DMS 273 (cell line): Measurements from ENCODE around the gene PRM3.

Experiments used
- DNase-seq: peaks from one replicate; lab custom pipeline; 2025; ENCODE audit not compliant: unreplicated experiment; lab: John Stamatoyannopoulos, UW

PRM3 gene

GRCh38 chr16:11272921-11273720 is at the start of gene PRM3:
TSS of gene PRM3 (minus strand) at chr16:11273629. CDS start at chr16:11273595, 34 bp downstream.
- no peak for DNase-seq

GRCh38 chr16:11322823-11323222 is 49.4 kb upstream of the PRM3 start:
- DNase-seq: no peak

- no peak for DNase-seq
Observed at GRCh38 chr16:11321662-11322061, 48.2 kb upstream of the PRM3 start.

DNA sequence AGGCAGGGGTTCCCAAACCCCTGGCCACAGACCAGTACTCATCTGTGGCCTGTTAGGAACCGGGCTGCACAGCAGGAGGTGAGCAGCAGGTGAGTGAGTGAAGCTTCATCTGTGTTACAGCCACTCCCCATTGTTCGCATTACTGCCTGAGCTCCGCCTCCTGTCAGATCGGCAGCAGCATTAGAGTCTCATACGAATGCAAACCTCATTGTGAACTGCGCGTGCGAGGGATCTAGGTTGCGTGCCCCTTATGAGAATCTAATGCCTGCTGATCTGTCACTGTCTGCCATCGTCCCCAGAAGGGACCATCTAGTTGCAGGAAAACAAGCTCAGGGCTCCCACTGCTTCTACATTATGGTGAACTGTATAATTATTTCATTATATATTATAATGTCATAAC is 46.7 kb upstream of the PRM3 start:
- no peak for DNase-seq

DNA sequence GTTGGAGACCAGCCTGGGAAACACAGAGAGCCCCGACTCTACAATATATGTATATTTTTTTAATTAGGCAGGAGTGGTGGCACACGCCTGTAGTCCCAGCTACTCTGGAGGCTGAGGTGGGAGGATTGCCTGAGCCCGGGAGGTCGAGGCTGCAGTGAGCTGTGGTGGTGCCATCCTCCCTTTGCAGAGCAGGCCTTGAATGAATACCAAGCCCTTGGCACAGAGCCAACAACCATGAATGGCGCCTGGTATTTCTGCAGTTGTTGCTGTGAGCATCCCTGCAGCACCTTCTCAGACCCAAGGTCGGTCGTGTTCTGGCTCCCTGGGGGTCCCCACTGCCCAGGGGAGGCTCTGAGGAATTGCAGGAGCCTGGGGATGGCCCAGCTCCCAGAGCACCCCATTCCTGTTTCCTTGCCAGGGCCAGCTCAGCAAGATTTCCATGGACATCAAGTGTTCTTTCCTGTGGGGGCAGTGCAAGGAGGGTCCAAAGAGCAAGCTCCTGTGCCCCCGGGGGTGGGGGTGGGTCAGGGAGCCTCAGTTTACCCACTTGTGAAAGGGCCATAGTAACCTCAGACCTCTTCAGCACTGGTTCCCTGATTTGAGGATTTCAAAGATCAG is 46.2 kb upstream of the PRM3 start:
- peak; percentile 60 for DNase-seq

DNA sequence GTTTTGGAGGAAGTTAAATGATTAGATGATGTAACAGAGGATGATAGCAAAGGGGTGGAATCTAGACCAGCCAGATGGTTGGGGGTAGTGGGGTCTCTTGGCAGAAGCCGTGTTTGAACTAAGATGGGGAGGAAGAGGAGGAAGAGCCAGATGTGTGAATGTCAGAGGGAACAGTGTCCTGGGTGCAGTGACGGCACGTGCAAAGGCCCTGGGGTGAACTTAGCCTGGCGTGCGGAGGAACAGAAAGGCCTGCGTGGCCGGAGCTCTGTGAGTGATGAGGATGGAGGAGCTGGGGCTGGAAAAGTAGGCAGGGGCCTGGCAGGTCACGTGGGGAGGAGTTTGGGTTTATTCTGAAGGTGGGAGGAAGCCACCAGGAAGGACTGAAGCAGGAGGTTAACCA is 45.4 kb upstream of the PRM3 start:
- DNase-seq: no peak

DNA sequence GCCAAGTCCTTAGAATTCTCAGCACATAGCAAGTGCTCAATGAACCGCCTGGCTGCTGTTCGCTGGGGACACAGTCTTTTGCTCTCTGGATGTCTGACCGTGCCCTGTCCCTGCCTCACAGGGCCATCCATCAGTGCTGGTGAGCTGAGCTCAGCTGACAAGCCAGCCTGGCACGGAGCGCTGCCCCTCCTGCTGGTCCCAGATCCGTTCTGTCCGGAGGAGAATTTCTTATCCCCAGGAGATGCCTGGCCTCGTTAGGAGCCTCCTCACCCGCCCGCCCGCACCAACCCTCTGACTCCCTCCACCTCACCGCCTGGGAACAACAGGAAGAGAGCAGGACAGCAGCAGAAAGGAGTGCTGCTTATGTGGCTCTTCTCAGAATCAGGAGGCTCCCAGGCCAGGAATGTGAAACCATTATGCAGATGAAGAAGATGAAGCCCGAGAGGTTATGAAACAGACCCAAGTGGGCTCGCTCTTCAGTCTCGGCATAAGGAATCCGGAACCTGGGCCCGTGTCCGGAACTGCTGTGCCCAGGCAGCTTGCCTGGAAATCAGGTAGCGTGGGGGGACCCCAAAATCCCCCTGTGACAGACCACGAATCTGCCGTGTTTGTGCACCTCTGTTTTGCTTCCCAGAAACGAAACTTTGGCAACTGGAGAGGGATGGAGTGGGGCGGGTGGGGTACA is 43.0 kb upstream of the PRM3 start:
- DNase-seq: no peak

DNA sequence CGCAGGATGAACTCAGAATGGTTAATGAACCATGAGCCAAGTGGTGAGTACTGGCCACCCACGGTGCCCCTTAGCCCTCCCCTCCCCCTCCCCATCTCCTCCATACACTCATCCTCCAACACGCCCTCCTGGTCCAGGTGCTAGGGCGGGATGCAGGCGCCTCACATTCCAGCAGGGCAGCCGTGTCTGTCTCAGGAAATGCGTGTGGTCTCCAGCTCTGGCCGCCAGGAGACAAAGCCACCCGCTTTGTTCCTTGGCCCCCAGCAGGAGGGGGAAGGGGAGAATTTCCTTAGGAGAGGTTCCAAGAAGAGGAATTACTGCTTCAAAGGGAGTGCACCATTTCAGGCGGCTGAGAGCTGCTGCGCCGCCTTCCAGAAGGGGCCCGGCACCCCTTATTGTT is 42.1 kb upstream of the PRM3 start:
- DNase-seq: no peak

DNA sequence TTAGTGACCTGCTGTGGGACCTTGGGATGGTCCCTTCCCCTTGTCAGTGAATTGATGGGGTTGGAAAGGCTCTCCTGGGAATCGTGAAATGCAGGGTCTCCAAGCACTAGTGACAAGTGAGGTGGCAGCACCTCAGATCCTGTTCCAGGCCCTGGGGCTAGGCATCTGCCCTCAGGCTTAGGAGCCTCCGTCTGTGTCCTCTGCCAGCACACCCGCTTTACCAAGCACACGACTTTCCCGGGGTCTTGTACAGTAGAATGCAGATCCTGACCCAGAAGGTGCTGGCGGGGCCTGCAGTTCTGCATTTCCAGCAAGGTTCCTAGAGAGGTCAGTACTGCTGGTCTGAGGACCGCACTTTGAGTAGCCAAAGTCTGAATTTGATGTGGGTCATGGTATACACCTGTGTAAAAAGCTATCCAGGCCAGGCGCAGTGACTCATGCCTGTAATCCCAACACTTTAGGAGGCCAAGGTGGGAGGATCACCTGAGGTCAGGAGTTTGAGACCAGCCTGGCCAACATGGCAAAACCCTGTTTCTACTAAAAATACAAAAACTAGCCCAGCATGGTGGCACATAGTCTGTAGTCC is 41.0 kb upstream of the PRM3 start:
- DNase-seq: no peak

DNA sequence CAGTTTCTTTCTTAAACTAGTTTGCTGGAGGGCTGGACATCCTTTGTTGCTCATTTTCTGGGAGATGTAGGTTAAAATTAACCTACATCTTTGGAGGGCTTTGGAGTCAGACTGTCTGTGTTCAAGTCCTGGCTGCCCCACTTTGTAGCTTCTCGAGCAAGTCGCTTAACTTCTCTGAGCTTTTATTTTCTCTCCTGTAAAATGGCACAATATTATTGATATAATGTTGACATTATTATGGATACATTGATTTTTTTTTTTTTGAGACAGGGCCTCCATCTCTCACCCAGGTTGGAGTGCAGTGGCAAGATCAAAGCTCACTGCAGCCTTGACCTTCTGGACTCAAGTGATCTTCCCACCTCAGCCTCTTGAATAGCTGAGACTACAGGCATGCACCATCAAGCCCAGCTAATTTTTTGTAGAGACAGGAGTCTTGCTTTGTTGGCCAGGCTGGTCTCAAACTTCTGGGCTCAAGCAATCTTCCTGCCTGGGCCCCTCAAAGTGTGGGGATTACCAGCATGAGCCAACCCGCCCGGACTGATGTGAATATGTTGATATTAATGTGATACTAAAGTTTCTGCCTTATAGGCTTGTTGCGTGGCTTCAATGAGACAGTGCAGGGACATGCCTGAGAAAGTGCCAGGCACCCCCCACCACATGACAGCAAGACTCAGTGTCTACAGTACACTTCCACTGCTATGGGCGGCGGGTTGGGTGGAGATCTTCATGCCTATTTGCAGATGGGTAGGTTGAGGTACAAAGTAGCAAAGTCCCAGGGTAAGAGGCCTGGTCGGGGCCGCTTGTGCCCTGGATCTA is 40.3 kb upstream of the PRM3 start:
- DNase-seq: no peak

GRCh38 chr16:11312718-11313492 is 39.5 kb upstream of the PRM3 start:
- peak; percentile 68 for DNase-seq

DNA sequence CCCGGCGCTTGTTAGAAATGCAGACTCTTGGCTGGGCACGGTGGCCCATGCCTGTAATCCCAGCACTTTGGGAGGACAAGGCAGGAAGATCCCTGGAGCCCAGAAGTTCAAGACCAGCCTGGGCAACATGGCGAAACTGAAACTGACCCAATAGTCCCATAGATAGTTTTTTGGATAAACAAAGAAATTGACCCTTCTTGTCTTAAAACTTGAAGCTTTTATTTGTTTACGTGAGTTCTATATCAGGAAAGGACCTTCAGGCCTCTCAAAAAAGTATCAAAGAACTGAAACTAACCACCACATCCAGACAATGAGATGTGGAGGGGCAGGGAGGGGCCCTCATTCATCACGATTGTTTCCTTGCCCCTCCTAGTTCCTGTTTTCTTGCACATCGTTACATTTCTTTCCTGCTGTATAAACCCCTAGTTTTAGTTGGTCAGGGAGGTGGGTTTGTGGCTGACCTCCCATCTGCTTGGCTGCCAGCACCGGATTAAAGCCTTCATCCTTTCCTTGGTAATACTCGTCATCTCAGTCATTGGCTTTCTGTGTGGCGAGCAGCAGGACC is 37.6 kb upstream of the PRM3 start:
- DNase-seq: no peak

GRCh38 chr16:11310634-11310977 is 37.2 kb upstream of the PRM3 start:
- no peak for DNase-seq

- DNase-seq: no peak
Observed at GRCh38 chr16:11309895-11310633, 36.6 kb upstream of the PRM3 start.

DNA sequence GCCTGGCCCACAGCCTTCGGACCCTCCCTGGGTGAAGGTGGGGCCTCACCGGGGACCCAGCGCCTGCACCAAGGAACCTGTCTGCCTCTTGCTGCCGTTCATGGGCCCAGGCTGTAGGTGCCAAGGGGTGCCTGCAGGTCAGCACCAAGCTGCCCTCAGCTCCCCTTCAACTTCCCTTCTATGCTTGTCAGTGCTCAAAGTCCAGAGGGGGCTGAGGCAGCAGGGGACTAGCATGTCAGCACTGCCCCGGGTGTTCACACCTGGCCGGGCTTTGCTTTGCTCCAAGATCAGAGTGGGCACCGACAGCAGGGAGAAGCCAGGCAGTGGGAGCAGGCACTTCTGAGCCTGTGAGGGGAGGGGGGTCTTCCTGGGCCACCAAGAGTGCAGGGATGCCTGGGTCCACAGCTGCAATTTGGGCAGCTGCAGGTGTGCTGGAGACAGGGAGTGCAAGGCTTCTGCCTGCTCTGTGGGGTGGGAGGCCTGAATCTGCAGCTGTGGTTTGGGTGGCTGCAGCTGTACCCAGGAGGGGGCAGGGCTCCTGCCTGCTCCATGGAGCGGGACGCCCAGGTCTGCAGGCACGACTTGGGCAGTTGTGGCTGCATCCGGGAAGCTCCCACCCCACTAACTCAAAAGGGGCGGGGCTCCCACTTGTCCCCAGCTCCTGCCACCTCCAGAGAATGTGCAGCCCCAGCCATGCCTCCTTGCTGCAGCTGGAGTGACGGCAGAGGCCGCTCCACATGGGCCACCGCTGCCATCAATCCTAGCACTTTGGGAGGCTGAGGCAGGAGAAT is 35.3 kb upstream of the PRM3 start:
- peak; percentile 22 for DNase-seq

DNA sequence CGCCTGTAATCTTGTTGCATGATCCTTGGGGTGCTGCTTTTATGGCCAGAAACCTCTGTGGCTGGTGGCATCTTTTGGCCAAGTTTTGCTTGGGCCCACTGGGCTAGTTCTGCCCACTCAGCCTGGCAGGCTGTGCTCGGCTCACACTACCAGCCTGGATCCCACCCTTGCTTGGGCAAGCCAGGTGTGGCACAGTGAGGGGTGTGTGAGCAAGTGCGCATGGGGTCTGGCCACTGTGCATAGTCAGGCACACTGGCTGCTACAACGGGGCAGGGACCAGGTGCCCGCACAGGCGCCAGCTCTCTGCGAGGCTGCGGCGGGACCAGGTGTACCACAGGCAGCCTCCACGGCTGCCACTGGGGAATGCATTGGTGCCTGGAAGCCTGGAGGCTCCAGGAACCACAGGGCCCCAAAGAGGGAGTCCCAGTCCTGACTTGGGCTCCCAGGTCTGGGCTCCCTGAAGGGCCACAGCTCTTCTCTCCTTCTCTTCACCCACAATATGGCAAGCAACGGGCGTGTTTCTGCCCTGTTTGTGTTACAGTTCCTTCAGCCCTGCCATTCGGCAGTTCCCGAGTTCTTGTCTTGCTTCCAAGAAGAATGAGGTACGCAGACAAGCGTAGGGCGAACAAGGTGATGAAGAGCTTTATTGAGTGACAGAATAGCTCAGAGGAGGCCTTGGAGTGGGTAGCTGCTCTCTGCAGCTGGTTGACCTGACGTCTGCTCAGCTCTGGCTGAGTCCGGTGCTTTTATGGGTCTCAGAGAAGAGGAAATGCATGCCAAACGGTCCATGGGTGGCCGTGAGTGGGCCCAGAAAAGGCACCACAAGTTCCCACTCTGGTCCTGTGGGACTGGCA is 34.4 kb upstream of the PRM3 start:
- DNase-seq: no peak

GRCh38 chr16:11306997-11307638 is 33.7 kb upstream of the PRM3 start:
- DNase-seq: no peak
